ENCODE measurements around the gene NOTCH2NLA.
"Not testable (repeated sequence)": the region's sequence is repeated elsewhere in the genome, so short reads cannot be mapped to it uniquely, and the experiment has no call there.

DNA sequence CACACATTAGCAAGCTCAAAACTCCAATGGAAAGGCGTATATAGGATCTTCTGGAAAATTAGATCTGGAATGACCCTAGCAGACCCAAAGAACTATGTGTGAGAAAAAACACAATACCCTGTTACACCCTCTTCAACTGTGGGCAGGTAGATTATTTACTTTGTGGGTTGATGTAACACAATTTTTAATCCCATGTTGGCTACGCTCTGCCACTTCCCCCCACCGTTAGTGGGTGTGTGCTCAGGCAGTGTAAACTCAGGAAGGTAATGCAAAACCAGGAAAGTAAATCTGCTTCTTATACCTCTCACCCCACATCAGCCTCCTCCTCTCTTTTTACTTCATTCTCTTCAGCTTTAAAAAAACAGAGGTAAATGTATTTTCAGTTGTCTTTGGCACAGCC is 45.3 kb upstream of the NOTCH2NLA start:
- TF ChIP-seq, protein P1, sequence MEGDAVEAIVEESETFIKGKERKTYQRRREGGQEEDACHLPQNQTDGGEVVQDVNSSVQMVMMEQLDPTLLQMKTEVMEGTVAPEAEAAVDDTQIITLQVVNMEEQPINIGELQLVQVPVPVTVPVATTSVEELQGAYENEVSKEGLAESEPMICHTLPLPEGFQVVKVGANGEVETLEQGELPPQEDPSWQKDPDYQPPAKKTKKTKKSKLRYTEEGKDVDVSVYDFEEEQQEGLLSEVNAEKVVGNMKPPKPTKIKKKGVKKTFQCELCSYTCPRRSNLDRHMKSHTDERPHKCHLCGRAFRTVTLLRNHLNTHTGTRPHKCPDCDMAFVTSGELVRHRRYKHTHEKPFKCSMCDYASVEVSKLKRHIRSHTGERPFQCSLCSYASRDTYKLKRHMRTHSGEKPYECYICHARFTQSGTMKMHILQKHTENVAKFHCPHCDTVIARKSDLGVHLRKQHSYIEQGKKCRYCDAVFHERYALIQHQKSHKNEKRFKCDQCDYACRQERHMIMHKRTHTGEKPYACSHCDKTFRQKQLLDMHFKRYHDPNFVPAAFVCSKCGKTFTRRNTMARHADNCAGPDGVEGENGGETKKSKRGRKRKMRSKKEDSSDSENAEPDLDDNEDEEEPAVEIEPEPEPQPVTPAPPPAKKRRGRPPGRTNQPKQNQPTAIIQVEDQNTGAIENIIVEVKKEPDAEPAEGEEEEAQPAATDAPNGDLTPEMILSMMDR (IDR thresholded peaks at IDR 0.05): not testable (repeated sequence)
- TF ChIP-seq HDAC2 (IDR thresholded peaks at IDR 0.05); ESRRA (IDR thresholded peaks at IDR 0.05; ENCODE audit: borderline replicate concordance, low read length); CHD4 (IDR thresholded peaks at IDR 0.05; ENCODE audit: borderline replicate concordance); CHD2 (IDR thresholded peaks at IDR 0.05; ENCODE audit: low read length, partially characterized antibody); TP53 (CRISPR knock-in tag; IDR thresholded peaks at IDR 0.05); POLR2AphosphoS2 (conservative IDR thresholded peaks at IDR 0.05; ENCODE audit: low read length); CBX8 (IDR thresholded peaks at IDR 0.05); PHF8 (IDR thresholded peaks at IDR 0.05; ENCODE audit: borderline replicate concordance, low read depth); POLR2A (IDR thresholded peaks at IDR 0.05; ENCODE audit: low read length); MAZ (IDR thresholded peaks at IDR 0.05; ENCODE audit: borderline replicate concordance, low read depth, low read length); RFX5 (IDR thresholded peaks at IDR 0.05): not testable (repeated sequence)
- TF ChIP-seq, protein P2, sequence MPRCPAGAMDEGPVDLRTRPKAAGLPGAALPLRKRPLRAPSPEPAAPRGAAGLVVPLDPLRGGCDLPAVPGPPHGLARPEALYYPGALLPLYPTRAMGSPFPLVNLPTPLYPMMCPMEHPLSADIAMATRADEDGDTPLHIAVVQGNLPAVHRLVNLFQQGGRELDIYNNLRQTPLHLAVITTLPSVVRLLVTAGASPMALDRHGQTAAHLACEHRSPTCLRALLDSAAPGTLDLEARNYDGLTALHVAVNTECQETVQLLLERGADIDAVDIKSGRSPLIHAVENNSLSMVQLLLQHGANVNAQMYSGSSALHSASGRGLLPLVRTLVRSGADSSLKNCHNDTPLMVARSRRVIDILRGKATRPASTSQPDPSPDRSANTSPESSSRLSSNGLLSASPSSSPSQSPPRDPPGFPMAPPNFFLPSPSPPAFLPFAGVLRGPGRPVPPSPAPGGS (IDR thresholded peaks at IDR 0.05): not testable (repeated sequence)
